Activated CD8-positive, alpha-beta memory T cell treated with anti-CD3 and anti-CD28 coated beads, Interleukin-2, amount 50 U/mL, for 4 hours (primary cell): Measurements from ENCODE around the gene ZFYVE19.
"Not testable (repeated sequence)": the region's sequence is repeated elsewhere in the genome, so short reads cannot be mapped to it uniquely, and the experiment has no call there.

Experiments
- DNase-seq: peaks from one replicate; pipeline ENCODE4 v3.0.0-alpha.2; 2020

ZFYVE19 gene

GRCh38 chr15:40852529-40852928 lies 45.6 kb downstream of the ZFYVE19 start:
- DNase-seq, result no peak

GRCh38 chr15:40853241-40853890 lies 46.5 kb downstream of the ZFYVE19 start:
- DNase-seq, result no peak

GRCh38 chr15:40854161-40854560 lies 47.3 kb downstream of the ZFYVE19 start:
- DNase-seq, result no peak

GRCh38 chr15:40855706-40856234 lies 48.9 kb downstream of the ZFYVE19 start:
- DNase-seq, result no peak

- DNase-seq, result no peak
Measured at GRCh38 chr15:40856746-40857145, 49.9 kb downstream of the ZFYVE19 start.

- peak; percentile 80 for DNase-seq
Measured at GRCh38 chr15:40857601-40858341, 50.9 kb downstream of the ZFYVE19 start.

- no peak for DNase-seq
Measured at GRCh38 chr15:40858706-40859105, 51.8 kb downstream of the ZFYVE19 start.

GRCh38 chr15:40859206-40859851 lies 52.4 kb downstream of the ZFYVE19 start:
- DNase-seq, result peak; percentile 81

- DNase-seq, result not testable (repeated sequence)
Measured at GRCh38 chr15:40861147-40861546, 54.3 kb downstream of the ZFYVE19 start.

GRCh38 chr15:40863660-40864270 lies 56.9 kb downstream of the ZFYVE19 start:
- no peak for DNase-seq
